Esophagus squamous epithelium (tissue), 5 donors: Measurements from ENCODE around the gene AMZ1. TPM values are rescaled to one million over a fixed set of nuclear protein-coding genes. Genes with fewer than 3 reads are reported as not detected.

Source experiments
- DNase-seq: peaks from one replicate; lab custom pipeline; 2025; lab: John Stamatoyannopoulos, UW
- H3K27ac ChIP-seq, 4 donors: fragments of 200-600 bp; sonication (generic); one replicate each; pipeline ENCODE4 v1.5.1; 2016 to 2019; ENCODE audit warnings: mild to moderate bottlenecking in 1 of 4
- H3K27me3 ChIP-seq, 4 donors: fragments of 200-600 bp; sonication (generic); 1 replicate in 3 of 4; 2 replicates in 1 of 4; pipeline versions ENCODE4 v1.5.1 to v1.6.0; 2017 to 2021; ENCODE audit warnings: antibody characterized with exemption in 1 of 4
- H3K36me3 ChIP-seq, 3 donors: fragments of 200-600 bp; sonication (generic); one replicate each; pipeline ENCODE4 v1.5.1; 2016 to 2019
- H3K4me1 ChIP-seq, 3 donors: fragments of 200-600 bp; sonication (generic); one replicate each; pipeline ENCODE4 v1.5.1; 2017 to 2019
- H3K4me3 ChIP-seq, 4 donors: fragments of 200-600 bp; sonication (generic); 1 replicate in 3 of 4; 2 replicates in 1 of 4; pipeline ENCODE4 v1.5.1; 2016 to 2019; ENCODE audit warnings: mild to moderate bottlenecking in 2 of 4, moderate library complexity in 1 of 4
- H3K9me3 ChIP-seq, 3 donors: fragments of 200-600 bp; sonication (generic); one replicate each; pipeline ENCODE4 v1.5.1; 2016 to 2019
- CTCF ChIP-seq, 6 experiments: fragments of 450-650 bp in 4 of 6; fragments of 200-600 bp in 2 of 6; sonication (generic) in 2 of 6; IDR thresholded peaks; one replicate each; pipeline ENCODE4 v1.5.1; 2016 to 2019; ENCODE audit warnings: antibody characterized with exemption in 6 of 6, mild to moderate bottlenecking in 4 of 6, moderate library complexity in 4 of 6
- POLR2A ChIP-seq, 4 donors: fragments of 450-650 bp; IDR thresholded peaks; one replicate each; pipeline ENCODE4 v1.6.1; 2017; ENCODE audit warnings: antibody characterized with exemption in 4 of 4, mild to moderate bottlenecking in 4 of 4, moderate library complexity in 3 of 4
- WGBS, 2 donors: methylation state at CpG; one replicate each; pipeline ENCODE4 v1.1.5; 2018; 5-methylcytosine and 5-hydroxymethylcytosine counted together
- intact Hi-C: fragments of 100-400 bp; cut with DNase I; formaldehyde crosslinking; loops from one replicate; pipeline ENCODE4 v1.15.0; 2022
- total RNA-seq, 4 donors: library from RNA; depleted of rRNA; stranded (reverse); fragments of >200 nt; gene quantifications; one replicate each; pipeline ENCODE4 v1.1.0, GENCODE V29; 2016
- donor health status: DM: yes; HTN: yes; CAD: no.

The AMZ1 gene
- total RNA-seq, 4 donors from 2014 or later, result 0.12 to 0.19 TPM; not detected in 2

DNA sequence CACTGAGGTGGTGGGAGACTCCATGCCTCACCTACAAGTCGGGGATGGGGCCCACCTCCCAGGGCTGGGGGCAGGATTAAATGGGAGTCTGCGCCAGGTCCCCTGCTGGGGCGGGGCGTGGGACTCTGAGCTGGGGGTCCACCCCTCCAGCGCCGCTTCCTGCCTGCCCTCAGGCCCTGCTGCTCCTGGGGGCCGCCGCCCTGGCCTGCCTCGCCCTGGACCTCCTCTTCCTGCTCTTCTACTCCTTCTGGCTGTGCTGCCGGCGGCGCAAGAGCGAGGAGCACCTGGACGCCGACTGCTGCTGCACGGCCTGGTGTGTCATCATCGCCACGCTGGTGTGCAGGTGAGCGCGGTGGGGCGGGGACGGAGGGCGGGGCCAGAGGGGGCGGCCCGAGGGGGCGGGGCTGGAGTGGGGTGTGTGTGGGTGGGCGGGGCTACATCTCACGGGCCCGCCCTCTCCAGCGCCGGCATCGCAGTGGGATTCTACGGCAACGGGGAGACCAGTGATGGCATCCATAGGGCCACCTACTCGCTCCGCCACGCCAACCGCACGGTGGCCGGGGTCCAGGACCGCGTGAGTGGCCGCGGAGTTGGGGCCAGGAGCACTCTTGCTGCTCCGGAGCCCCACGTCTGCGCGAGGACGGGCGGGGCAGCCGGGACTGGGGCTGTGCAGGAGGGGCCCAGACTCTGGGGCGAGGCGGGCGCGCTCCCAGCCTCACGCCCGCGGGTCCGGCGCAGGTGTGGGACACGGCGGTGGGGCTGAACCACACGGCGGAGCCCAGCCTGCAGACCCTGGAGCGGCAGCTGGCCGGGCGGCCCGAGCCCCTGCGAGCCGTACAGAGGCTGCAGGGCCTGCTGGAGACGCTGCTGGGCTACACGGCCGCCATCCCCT lies 41.1 kb upstream of the AMZ1 start:
- peaks cover 11 to 33% (median 22%) of the 10 kb centered on the region in 3 donors for H3K4me1 ChIP-seq
- no peaks in the 10 kb centered on the region for H3K27me3 ChIP-seq
- 60 to 91% methylated on average over 1 to 15 of the region's 73 CpGs for WGBS, 2 donors
- no peak overlapping the region for H3K27ac ChIP-seq
- TF ChIP-seq CTCF (IDR thresholded peaks at IDR 0.05) (no peak), POLR2A (IDR thresholded peaks at IDR 0.05) (no peak)
- H3K36me3 ChIP-seq, result peaks cover 0 to 38% (median 17%) of the 10 kb centered on the region in 3 donors
- no peaks in the 10 kb centered on the region for H3K9me3 ChIP-seq
- no peak for DNase-seq
- no peak overlapping the region for H3K4me3 ChIP-seq
- intact Hi-C loops, result no loop called here

DNA sequence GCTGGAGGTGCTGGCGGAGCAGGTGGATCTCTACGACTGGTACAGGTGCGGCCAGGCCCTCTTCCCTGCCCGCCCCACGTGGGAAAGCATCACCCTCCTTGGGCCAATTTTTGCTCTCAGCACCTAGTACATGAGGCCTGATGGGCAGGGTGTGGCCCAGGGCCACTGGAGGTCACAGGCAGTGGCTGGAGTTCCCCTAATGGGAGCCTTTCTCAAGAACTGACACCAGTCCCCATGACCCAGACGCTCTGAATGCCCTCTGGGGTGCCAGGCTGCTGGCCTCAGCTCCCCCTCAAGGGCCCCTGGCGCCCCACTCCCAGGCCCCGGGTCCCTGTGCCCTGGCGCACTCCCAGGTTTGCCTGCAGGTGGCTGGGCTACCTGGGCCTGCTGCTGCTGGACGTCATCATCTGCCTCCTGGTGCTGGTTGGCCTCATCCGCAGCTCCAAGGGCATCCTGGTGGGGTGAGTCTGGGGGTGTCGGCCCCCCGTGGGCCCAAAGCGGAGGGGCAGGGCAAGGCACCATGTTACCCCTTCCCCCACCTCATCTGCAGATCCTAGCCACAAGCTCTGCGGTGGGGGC lies 40.3 kb upstream of the AMZ1 start:
- H3K36me3 ChIP-seq, result peaks cover 0 to 44% (median 17%) of the 10 kb centered on the region in 3 donors

DNA sequence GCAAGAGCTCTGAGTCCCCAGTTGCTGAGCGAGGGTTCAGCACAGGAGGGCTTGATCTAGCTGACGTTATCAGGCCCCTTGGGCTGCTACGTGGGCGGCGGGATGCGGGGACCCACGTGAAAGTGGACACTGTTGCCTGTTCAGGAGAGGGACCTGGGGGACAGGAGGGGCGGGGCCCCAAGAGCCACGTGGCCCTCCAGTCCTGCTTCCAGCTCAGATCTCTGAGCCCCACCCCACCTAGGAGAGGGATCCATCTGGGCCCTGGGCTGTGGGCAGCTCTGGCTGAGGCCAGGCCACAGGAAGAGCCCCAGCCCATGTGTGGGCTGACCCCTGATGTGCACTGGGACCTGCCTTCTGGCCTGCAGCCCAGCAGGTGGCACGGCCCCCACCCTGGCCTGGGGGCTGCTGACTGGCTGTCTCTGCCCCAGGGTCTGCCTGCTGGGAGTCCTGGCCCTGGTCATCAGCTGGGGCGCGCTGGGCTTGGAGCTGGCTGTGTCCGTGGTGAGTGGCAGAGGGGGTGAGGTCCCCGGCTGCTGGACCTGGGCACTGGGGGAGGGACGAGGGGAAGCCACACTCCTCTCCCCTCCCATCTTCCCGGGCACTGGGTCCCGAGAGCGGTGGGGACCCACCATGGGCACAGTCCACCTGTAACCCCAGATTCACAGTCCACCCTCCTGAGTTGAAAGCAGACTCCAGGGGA lies 38.7 kb upstream of the AMZ1 start:
- H3K27me3 ChIP-seq, result no peaks in the 10 kb centered on the region
- H3K36me3 ChIP-seq, result peaks cover 0 to 44% (median 17%) of the 10 kb centered on the region in 3 donors
- H3K9me3 ChIP-seq, result no peaks in the 10 kb centered on the region
- H3K4me1 ChIP-seq, result peaks cover 7 to 16% (median 8%) of the 10 kb centered on the region in 3 donors
- no peak overlapping the region for H3K27ac ChIP-seq
- H3K4me3 ChIP-seq, result no peak overlapping the region
- DNase-seq, result no peak
- no peak for TF ChIP-seq POLR2A (IDR thresholded peaks at IDR 0.05)
- no peak for TF ChIP-seq CTCF (IDR thresholded peaks at IDR 0.05)
- WGBS, 2 donors, result 72 to 92% methylated on average over 7 to 9 of the region's 18 CpGs
- intact Hi-C loops, result no loop called here

More for the DNA sequence above, 40.3 kb upstream of the AMZ1 start:
- no peak for DNase-seq
- WGBS, 2 donors, result 72% methylated on average over 3 of the region's 15 CpGs; no CpG with 5 or more reads in 1 of the 2 donors
- intact Hi-C loops, result no loop called here
- H3K27ac ChIP-seq, result no peak overlapping the region
- TF ChIP-seq CTCF (IDR thresholded peaks at IDR 0.05), result no peak
- no peak for TF ChIP-seq POLR2A (IDR thresholded peaks at IDR 0.05)
- H3K9me3 ChIP-seq, result no peaks in the 10 kb centered on the region
- H3K4me3 ChIP-seq, result no peak overlapping the region
- H3K27me3 ChIP-seq, result no peaks in the 10 kb centered on the region
- peaks cover 10 to 27% (median 18%) of the 10 kb centered on the region in 3 donors for H3K4me1 ChIP-seq

GRCh38 chr7:2649991-2650390 lies 38.0 kb upstream of the AMZ1 start:
- intact Hi-C loops, result no loop called here
- H3K27me3 ChIP-seq, result no peaks in the 10 kb centered on the region
- H3K4me1 ChIP-seq, result peaks cover under 1 to 9% (median 1%) of the 10 kb centered on the region in 3 donors
- H3K36me3 ChIP-seq, result peaks cover 0 to 44% (median 17%) of the 10 kb centered on the region in 3 donors
- TF ChIP-seq CTCF (IDR thresholded peaks at IDR 0.05) (no peak), POLR2A (IDR thresholded peaks at IDR 0.05) (no peak)
- no peak overlapping the region for H3K4me3 ChIP-seq
- no peaks in the 10 kb centered on the region for H3K9me3 ChIP-seq
- no peak for DNase-seq
- 65 to 95% methylated on average over 2 to 7 of the region's 11 CpGs for WGBS, 2 donors
- no peak overlapping the region for H3K27ac ChIP-seq
